ENCODE measurements around the gene FASTKD2.

DNA sequence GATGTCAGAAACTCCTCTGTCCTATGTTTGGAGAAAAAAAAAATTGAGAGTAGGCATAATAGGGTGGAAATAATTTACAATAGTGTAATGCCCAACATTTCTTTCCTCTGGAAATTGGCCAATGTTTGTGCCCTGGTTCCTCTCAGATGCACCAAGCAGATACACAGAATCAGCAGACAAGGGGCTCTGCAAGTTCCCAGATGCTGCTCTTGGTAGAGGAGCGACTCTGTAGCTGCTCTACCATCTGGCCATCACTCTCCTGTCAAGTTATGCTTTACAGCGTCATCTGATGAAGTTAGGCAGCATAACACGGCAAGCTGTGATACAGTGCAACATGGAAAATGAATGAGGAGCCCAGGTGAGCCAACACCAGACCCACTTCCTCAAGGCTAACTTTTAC lies 48.8 kb upstream of the FASTKD2 start:
- TF ChIP-seq CTCF (conservative IDR thresholded peaks at IDR 0.05; ENCODE audit: low read depth, low read length): no peak
- no peak for TF ChIP-seq EZH2phosphoT487 (IDR thresholded peaks at IDR 0.05; ENCODE audit: borderline replicate concordance, low read length)
- no peak for TF ChIP-seq EZH2 (IDR thresholded peaks at IDR 0.05; ENCODE audit: low read length, unreplicated experiment)
